Stomach (tissue), 4 donors: ENCODE data around the gene DOCK4.

Source experiments
- POLR2A ChIP-seq, 4 donors: fragments of 450-650 bp; IDR thresholded peaks; one replicate each; pipeline ENCODE4 v1.6.1; 2016; ENCODE audit warnings: antibody characterized with exemption in 4 of 4, control low read depth in 2 of 4, mild to moderate bottlenecking in 1 of 4, moderate library complexity in 1 of 4
- TF ChIP-seq, protein P1 (sequence below), 7 experiments: fragments of 450-650 bp in 4 of 7; fragments of 200-600 bp in 3 of 7; sonication (generic) in 3 of 7; IDR thresholded peaks; one replicate each; pipeline ENCODE4 v1.5.1; 2016 to 2019; ENCODE audit warnings: antibody characterized with exemption in 7 of 7, control low read depth in 2 of 7, mild to moderate bottlenecking in 1 of 7

DNA sequence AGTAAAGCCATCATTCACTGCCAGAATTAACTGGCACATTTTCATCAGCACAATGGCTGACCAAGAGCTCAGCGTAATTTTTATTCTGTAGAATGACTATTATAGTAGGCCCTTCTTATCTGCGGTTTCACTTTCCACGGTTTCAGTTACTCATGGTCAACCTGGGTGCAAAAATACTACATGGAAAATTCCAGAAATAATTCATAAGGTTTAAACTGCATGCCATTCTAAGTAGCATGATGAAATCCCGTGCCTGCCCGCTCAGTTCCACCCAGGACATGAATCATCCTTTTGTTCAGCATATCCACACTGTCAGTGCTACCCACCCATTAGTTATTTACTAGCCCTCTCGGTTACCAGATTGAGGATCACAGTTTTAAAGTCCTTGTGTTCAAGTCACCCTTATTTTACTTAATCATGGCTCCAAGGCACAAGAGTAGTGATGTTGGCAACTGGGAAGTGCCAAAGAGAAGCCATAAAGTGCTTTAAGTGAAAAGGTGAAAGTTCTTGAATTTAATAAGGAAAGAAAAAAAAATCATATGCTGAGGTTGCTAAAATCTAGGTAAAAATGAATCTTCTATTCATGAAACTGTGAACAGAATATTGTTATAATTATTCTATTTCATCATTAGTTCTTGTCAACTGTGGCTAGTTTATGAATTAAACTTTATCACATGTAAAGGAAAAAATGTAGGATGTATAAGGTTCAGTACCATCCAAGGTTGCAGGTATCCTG lies 204.9 kb downstream of the DOCK4 start:
- TF ChIP-seq POLR2A (IDR thresholded peaks at IDR 0.05): no peak
- TF ChIP-seq, protein P1, sequence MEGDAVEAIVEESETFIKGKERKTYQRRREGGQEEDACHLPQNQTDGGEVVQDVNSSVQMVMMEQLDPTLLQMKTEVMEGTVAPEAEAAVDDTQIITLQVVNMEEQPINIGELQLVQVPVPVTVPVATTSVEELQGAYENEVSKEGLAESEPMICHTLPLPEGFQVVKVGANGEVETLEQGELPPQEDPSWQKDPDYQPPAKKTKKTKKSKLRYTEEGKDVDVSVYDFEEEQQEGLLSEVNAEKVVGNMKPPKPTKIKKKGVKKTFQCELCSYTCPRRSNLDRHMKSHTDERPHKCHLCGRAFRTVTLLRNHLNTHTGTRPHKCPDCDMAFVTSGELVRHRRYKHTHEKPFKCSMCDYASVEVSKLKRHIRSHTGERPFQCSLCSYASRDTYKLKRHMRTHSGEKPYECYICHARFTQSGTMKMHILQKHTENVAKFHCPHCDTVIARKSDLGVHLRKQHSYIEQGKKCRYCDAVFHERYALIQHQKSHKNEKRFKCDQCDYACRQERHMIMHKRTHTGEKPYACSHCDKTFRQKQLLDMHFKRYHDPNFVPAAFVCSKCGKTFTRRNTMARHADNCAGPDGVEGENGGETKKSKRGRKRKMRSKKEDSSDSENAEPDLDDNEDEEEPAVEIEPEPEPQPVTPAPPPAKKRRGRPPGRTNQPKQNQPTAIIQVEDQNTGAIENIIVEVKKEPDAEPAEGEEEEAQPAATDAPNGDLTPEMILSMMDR (IDR thresholded peaks at IDR 0.05): no peak
